Uterus (tissue), 4 donors: Measurements from ENCODE around the gene EPB41L2. TPM values are rescaled to one million over a fixed set of nuclear protein-coding genes. Genes with fewer than 3 reads are reported as not detected.

Experiments
- DNase-seq, 2 donors: peaks; one replicate each; pipeline ENCODE4 v3.0.0-alpha.2; 2019 to 2020
- H3K27ac ChIP-seq, 2 donors: fragments of 200-600 bp; sonication (generic); 1 replicate in 1 of 2; 2 replicates in 1 of 2; pipeline ENCODE4 v1.5.1; 2016 to 2018
- H3K27me3 ChIP-seq, 2 donors: fragments of 200-600 bp; sonication (generic); one replicate each; pipeline ENCODE4 v1.5.1; 2018 to 2019; ENCODE audit warnings: control low read depth in 1 of 2
- H3K36me3 ChIP-seq, 2 donors: fragments of 200-600 bp; sonication (generic); one replicate each; pipeline ENCODE4 v1.5.1; 2019; ENCODE audit warnings: control low read depth in 1 of 2
- H3K4me1 ChIP-seq, 2 donors: fragments of 200-600 bp; sonication (generic); one replicate each; pipeline ENCODE4 v1.5.1; 2018 to 2019; ENCODE audit warnings: control low read depth in 1 of 2
- H3K4me3 ChIP-seq, 2 donors: fragments of 200-600 bp; sonication (generic); 1 replicate in 1 of 2; 2 replicates in 1 of 2; pipeline ENCODE4 v1.5.1; 2018 to 2019; ENCODE audit warnings: mild to moderate bottlenecking in 1 of 2
- H3K9me3 ChIP-seq, 2 donors: fragments of 200-600 bp; sonication (generic); one replicate each; pipeline ENCODE4 v1.5.1; 2019; ENCODE audit warnings: control low read depth in 1 of 2
- CTCF ChIP-seq, 4 experiments: fragments of 200-600 bp in 2 of 4; fragments of 450-650 bp in 2 of 4; sonication (generic) in 2 of 4; IDR thresholded peaks; one replicate each; pipeline ENCODE4 v1.5.1; 2016 to 2019; ENCODE audit warnings: antibody characterized with exemption in 4 of 4, mild to moderate bottlenecking in 2 of 4, moderate library complexity in 1 of 4
- POLR2A ChIP-seq, 2 donors: fragments of 450-650 bp; IDR thresholded peaks; one replicate each; pipeline ENCODE4 v1.6.1; 2016; ENCODE audit warnings: antibody characterized with exemption in 2 of 2, mild to moderate bottlenecking in 1 of 2, moderate library complexity in 1 of 2
- intact Hi-C: fragments of 100-400 bp; cut with DNase I; formaldehyde crosslinking; loops from one replicate; pipeline ENCODE4 v1.15.1; 2023; ENCODE audit warnings: low total_unique reads
- total RNA-seq, 4 donors: library from RNA; depleted of rRNA in 3 of 4; stranded (reverse); fragments of >200 nt in 3 of 4; gene quantifications; one replicate each; pipeline versions ENCODE4 v1.1.0 to v1.2.4, GENCODE V29; 2014 to 2023
- donor health status: DM: yes; HTN: yes; CAD: no.

The EPB41L2 gene
- total RNA-seq, 4 donors from 2014 or later, result 72.5 to 237 (median 148) TPM

- Histone ChIP-seq H3K4me3 (no peak overlapping the region), H3K27ac (no peak overlapping the region), H3K9me3 (no peaks in the 10 kb centered on the region), H3K4me1 (no peaks in the 10 kb centered on the region), H3K36me3 (no peaks in the 10 kb centered on the region), H3K27me3 (no peaks in the 10 kb centered on the region)
- TF ChIP-seq POLR2A (IDR thresholded peaks at IDR 0.05) (no peak), CTCF (IDR thresholded peaks at IDR 0.05) (no peak)
- no peak for DNase-seq
- intact Hi-C loops, result no loop called here
Observed at GRCh38 chr6:130893277-130893676, 169.8 kb downstream of the EPB41L2 start.

- Histone ChIP-seq H3K27me3 (no peaks in the 10 kb centered on the region), H3K36me3 (no peaks in the 10 kb centered on the region), H3K4me3 (no peak overlapping the region), H3K4me1 (no peaks in the 10 kb centered on the region), H3K27ac (peak overlapping the region; percentile 52 to 56), H3K9me3 (no peaks in the 10 kb centered on the region)
- TF ChIP-seq POLR2A (IDR thresholded peaks at IDR 0.05), result no peak
- TF ChIP-seq CTCF (IDR thresholded peaks at IDR 0.05), result no peak
- no peak for DNase-seq
- intact Hi-C loops, result no loop called here
Observed at GRCh38 chr6:130890521-130890971, 172.5 kb downstream of the EPB41L2 start.

- Histone ChIP-seq H3K4me3 (no peak overlapping the region), H3K27me3 (no peaks in the 10 kb centered on the region), H3K9me3 (no peaks in the 10 kb centered on the region), H3K36me3 (no peaks in the 10 kb centered on the region), H3K27ac (no peak overlapping the region), H3K4me1 (no peaks in the 10 kb centered on the region)
- TF ChIP-seq POLR2A (IDR thresholded peaks at IDR 0.05) (no peak), CTCF (IDR thresholded peaks at IDR 0.05) (no peak)
- intact Hi-C loops, result loop anchor here (5.0 kb wide), 1 partner anchor 228 kb away; no protein-coding TSS in a partner anchor
- no peak for DNase-seq
Observed at GRCh38 chr6:130889423-130889822, 173.6 kb downstream of the EPB41L2 start.

GRCh38 chr6:130888246-130888645 is 174.8 kb downstream of the EPB41L2 start:
- TF ChIP-seq POLR2A (IDR thresholded peaks at IDR 0.05) (no peak), CTCF (IDR thresholded peaks at IDR 0.05) (no peak)
- H3K36me3 ChIP-seq, result no peaks in the 10 kb centered on the region
- no peaks in the 10 kb centered on the region for H3K9me3 ChIP-seq
- H3K27ac ChIP-seq, result peak overlapping the region in 1 of 2 donors; percentile 34
- no peaks in the 10 kb centered on the region for H3K27me3 ChIP-seq
- no peaks in the 10 kb centered on the region for H3K4me1 ChIP-seq
- DNase-seq, result no peak
- intact Hi-C loops, result loop anchor here (5.0 kb wide), 1 partner anchor 229 kb away; no protein-coding TSS in a partner anchor
- no peak overlapping the region for H3K4me3 ChIP-seq

- H3K9me3 ChIP-seq, result no peaks in the 10 kb centered on the region
- no peak overlapping the region for H3K27ac ChIP-seq
- no peaks in the 10 kb centered on the region for H3K27me3 ChIP-seq
- H3K36me3 ChIP-seq, result no peaks in the 10 kb centered on the region
- no peaks in the 10 kb centered on the region for H3K4me1 ChIP-seq
- H3K4me3 ChIP-seq, result no peak overlapping the region
- intact Hi-C loops, result loop anchor here (5.0 kb wide), 1 partner anchor 230 kb away; no protein-coding TSS in a partner anchor
- no peak for DNase-seq
- TF ChIP-seq CTCF (IDR thresholded peaks at IDR 0.05) (no peak), POLR2A (IDR thresholded peaks at IDR 0.05) (no peak)
Observed at GRCh38 chr6:130886966-130887365, 176.1 kb downstream of the EPB41L2 start.
